ENCODE measurements around the gene XDH.

XDH gene

DNA sequence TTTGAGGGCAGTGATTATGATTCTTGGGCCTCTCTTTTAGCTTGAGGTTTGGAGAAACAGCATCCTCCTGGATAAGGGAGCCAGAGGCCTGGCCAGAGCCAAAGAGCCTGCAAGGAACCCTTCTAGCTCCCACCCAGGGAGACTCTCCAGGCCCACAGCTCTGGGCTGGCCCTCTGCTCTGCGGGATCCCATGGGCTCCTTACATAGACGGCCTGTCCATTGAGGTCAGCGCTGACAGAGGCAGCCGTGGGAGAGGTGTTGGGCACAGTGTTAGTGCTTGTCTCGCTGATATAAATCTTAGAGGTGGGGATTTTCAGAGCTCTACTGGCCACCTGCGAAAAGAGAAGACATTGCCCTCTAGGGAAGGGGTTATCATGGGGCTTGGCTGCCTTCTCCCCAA, 67.2 kb downstream of the XDH start:
- H3K9ac ChIP-seq (ENCODE audit: low read depth, low read length) = no peak overlapping the region
- H3K9me3 ChIP-seq (ENCODE audit: control insufficient read depth, insufficient read depth, low read length) = no peaks in the 10 kb centered on the region
- no peaks in the 10 kb centered on the region for H3K27me3 ChIP-seq (ENCODE audit: control insufficient read depth, insufficient read depth, low read length)
- H3K4me3 ChIP-seq (ENCODE audit: low read depth, low read length) = no peak overlapping the region
- H3K27ac ChIP-seq (ENCODE audit: low read depth, low read length) = no peak overlapping the region
- H3K4me1 ChIP-seq (ENCODE audit: control insufficient read depth, insufficient read depth, low read length) = no peaks in the 10 kb centered on the region
- H3K36me3 ChIP-seq (ENCODE audit: control insufficient read depth, insufficient read depth, low read length) = 0 out of 2 replicates have a peak, but pooled peaks cover 3% of the 10 kb centered on the region

DNA sequence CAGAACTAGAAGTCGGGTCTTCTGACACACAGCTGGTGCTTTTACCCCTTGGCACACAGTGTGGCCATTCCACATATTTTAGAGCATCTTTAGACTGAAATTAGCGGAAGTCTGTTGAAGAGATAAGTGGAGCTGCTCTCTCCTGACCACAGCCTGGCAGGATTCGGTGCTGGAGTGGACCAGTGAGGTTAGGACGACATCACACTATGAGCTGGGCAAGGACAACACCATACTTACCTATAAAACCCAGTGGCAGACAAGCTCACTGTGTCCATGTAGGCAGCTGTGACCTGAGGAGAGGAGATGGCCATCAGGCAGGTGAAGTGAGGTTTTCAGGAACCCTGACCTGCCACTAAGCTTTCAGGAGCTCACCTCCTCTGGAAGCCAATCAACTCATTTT, 70.1 kb downstream of the XDH start:
- no peaks in the 10 kb centered on the region for H3K4me1 ChIP-seq (ENCODE audit: control insufficient read depth, insufficient read depth, low read length)
- no peak overlapping the region for H3K4me3 ChIP-seq (ENCODE audit: low read depth, low read length)
- H3K9ac ChIP-seq (ENCODE audit: low read depth, low read length) = no peak overlapping the region
- 0 out of 2 replicates have a peak, but pooled peaks cover 3% of the 10 kb centered on the region for H3K36me3 ChIP-seq (ENCODE audit: control insufficient read depth, insufficient read depth, low read length)
- no peaks in the 10 kb centered on the region for H3K9me3 ChIP-seq (ENCODE audit: control insufficient read depth, insufficient read depth, low read length)
- no peaks in the 10 kb centered on the region for H3K27me3 ChIP-seq (ENCODE audit: control insufficient read depth, insufficient read depth, low read length)
- no peak overlapping the region for H3K27ac ChIP-seq (ENCODE audit: low read depth, low read length)

- no peak overlapping the region for H3K9ac ChIP-seq (ENCODE audit: low read depth, low read length)
- no peaks in the 10 kb centered on the region for H3K36me3 ChIP-seq (ENCODE audit: control insufficient read depth, insufficient read depth, low read length)
- H3K27ac ChIP-seq (ENCODE audit: low read depth, low read length) = no peak overlapping the region
- no peaks in the 10 kb centered on the region for H3K4me1 ChIP-seq (ENCODE audit: control insufficient read depth, insufficient read depth, low read length)
- H3K9me3 ChIP-seq (ENCODE audit: control insufficient read depth, insufficient read depth, low read length) = no peaks in the 10 kb centered on the region
- no peaks in the 10 kb centered on the region for H3K27me3 ChIP-seq (ENCODE audit: control insufficient read depth, insufficient read depth, low read length)
- no peak overlapping the region for H3K4me3 ChIP-seq (ENCODE audit: low read depth, low read length)
Measured at GRCh38 chr2:31341351-31341750, 73.2 kb downstream of the XDH start.

GRCh38 chr2:31339696-31340095, 74.8 kb downstream of the XDH start:
- H3K36me3 ChIP-seq (ENCODE audit: control insufficient read depth, insufficient read depth, low read length) = no peaks in the 10 kb centered on the region
- H3K9me3 ChIP-seq (ENCODE audit: control insufficient read depth, insufficient read depth, low read length) = no peaks in the 10 kb centered on the region
- no peaks in the 10 kb centered on the region for H3K27me3 ChIP-seq (ENCODE audit: control insufficient read depth, insufficient read depth, low read length)
- H3K27ac ChIP-seq (ENCODE audit: low read depth, low read length) = no peak overlapping the region
- no peak overlapping the region for H3K4me3 ChIP-seq (ENCODE audit: low read depth, low read length)
- H3K9ac ChIP-seq (ENCODE audit: low read depth, low read length) = no peak overlapping the region
- H3K4me1 ChIP-seq (ENCODE audit: control insufficient read depth, insufficient read depth, low read length) = no peaks in the 10 kb centered on the region

DNA sequence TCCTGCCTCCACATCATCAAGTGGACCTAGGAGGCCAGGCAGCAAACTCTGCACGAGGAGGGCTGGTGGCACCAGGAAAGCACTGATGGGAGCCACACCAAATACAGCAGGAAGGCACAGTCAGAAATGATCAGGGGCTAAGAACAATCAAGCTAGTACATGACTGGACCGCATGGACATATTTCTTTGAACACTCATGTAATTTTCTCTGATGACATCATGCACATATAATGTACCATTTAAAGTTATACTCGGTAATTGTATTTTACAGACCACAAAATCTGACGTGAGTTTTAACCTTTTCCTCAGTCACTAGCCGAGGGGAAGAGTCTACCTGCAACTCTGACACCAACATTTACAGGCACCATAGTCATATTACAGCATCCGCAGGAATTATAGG, 76.7 kb downstream of the XDH start:
- no peak overlapping the region for H3K27ac ChIP-seq (ENCODE audit: low read depth, low read length)
- H3K27me3 ChIP-seq (ENCODE audit: control insufficient read depth, insufficient read depth, low read length) = no peaks in the 10 kb centered on the region
- H3K9ac ChIP-seq (ENCODE audit: low read depth, low read length) = no peak overlapping the region
- no peak overlapping the region for H3K4me3 ChIP-seq (ENCODE audit: low read depth, low read length)
- H3K4me1 ChIP-seq (ENCODE audit: control insufficient read depth, insufficient read depth, low read length) = peaks cover 6% of the 10 kb centered on the region
- H3K9me3 ChIP-seq (ENCODE audit: control insufficient read depth, insufficient read depth, low read length) = no peaks in the 10 kb centered on the region
- H3K36me3 ChIP-seq (ENCODE audit: control insufficient read depth, insufficient read depth, low read length) = no peaks in the 10 kb centered on the region

DNA sequence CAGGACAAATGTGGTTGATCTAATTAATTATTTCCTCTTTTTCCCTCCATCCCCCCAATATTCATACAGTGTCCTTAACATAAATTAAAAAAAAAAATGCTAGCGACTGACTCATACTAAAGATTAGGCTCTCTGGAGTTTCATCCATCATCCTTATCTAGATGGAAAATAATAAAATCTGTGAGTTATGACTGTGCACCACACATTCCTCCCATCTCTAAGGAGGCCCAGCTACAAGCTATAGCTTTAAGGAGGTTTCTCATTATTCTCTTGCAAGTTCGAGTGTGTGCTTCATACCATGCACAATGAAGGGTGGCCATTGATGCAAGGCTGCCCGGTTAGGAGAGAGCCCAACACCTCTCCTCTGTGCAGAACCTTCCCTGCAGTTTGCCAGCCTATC, 77.3 kb downstream of the XDH start:
- Histone ChIP-seq H3K4me3 (ENCODE audit: low read depth, low read length) (no peak overlapping the region), H3K4me1 (ENCODE audit: control insufficient read depth, insufficient read depth, low read length) (peaks cover 7% of the 10 kb centered on the region), H3K27me3 (ENCODE audit: control insufficient read depth, insufficient read depth, low read length) (no peaks in the 10 kb centered on the region), H3K9ac (ENCODE audit: low read depth, low read length) (no peak overlapping the region), H3K27ac (ENCODE audit: low read depth, low read length) (no peak overlapping the region), H3K36me3 (ENCODE audit: control insufficient read depth, insufficient read depth, low read length) (no peaks in the 10 kb centered on the region), H3K9me3 (ENCODE audit: control insufficient read depth, insufficient read depth, low read length) (no peaks in the 10 kb centered on the region)

GRCh38 chr2:31335921-31336585, 78.5 kb downstream of the XDH start:
- no peaks in the 10 kb centered on the region for H3K36me3 ChIP-seq (ENCODE audit: control insufficient read depth, insufficient read depth, low read length)
- no peaks in the 10 kb centered on the region for H3K27me3 ChIP-seq (ENCODE audit: control insufficient read depth, insufficient read depth, low read length)
- H3K4me1 ChIP-seq (ENCODE audit: control insufficient read depth, insufficient read depth, low read length) = peaks cover 7% of the 10 kb centered on the region
- H3K27ac ChIP-seq (ENCODE audit: low read depth, low read length) = no peak overlapping the region
- no peak overlapping the region for H3K9ac ChIP-seq (ENCODE audit: low read depth, low read length)
- no peak overlapping the region for H3K4me3 ChIP-seq (ENCODE audit: low read depth, low read length)
- H3K9me3 ChIP-seq (ENCODE audit: control insufficient read depth, insufficient read depth, low read length) = no peaks in the 10 kb centered on the region

- Histone ChIP-seq H3K9ac (ENCODE audit: low read depth, low read length) (no peak overlapping the region), H3K27me3 (ENCODE audit: control insufficient read depth, insufficient read depth, low read length) (no peaks in the 10 kb centered on the region), H3K4me3 (ENCODE audit: low read depth, low read length) (no peak overlapping the region), H3K4me1 (ENCODE audit: control insufficient read depth, insufficient read depth, low read length) (peaks cover 7% of the 10 kb centered on the region), H3K9me3 (ENCODE audit: control insufficient read depth, insufficient read depth, low read length) (no peaks in the 10 kb centered on the region), H3K36me3 (ENCODE audit: control insufficient read depth, insufficient read depth, low read length) (no peaks in the 10 kb centered on the region), H3K27ac (ENCODE audit: low read depth, low read length) (no peak overlapping the region)
Measured at GRCh38 chr2:31334311-31335026, 80.1 kb downstream of the XDH start.

- no peak overlapping the region for H3K27ac ChIP-seq (ENCODE audit: low read depth, low read length)
- peaks cover 7% of the 10 kb centered on the region for H3K4me1 ChIP-seq (ENCODE audit: control insufficient read depth, insufficient read depth, low read length)
- H3K4me3 ChIP-seq (ENCODE audit: low read depth, low read length) = no peak overlapping the region
- H3K27me3 ChIP-seq (ENCODE audit: control insufficient read depth, insufficient read depth, low read length) = no peaks in the 10 kb centered on the region
- H3K9me3 ChIP-seq (ENCODE audit: control insufficient read depth, insufficient read depth, low read length) = no peaks in the 10 kb centered on the region
- H3K36me3 ChIP-seq (ENCODE audit: control insufficient read depth, insufficient read depth, low read length) = no peaks in the 10 kb centered on the region
- no peak overlapping the region for H3K9ac ChIP-seq (ENCODE audit: low read depth, low read length)
Measured at GRCh38 chr2:31333527-31334183, 80.9 kb downstream of the XDH start.

DNA sequence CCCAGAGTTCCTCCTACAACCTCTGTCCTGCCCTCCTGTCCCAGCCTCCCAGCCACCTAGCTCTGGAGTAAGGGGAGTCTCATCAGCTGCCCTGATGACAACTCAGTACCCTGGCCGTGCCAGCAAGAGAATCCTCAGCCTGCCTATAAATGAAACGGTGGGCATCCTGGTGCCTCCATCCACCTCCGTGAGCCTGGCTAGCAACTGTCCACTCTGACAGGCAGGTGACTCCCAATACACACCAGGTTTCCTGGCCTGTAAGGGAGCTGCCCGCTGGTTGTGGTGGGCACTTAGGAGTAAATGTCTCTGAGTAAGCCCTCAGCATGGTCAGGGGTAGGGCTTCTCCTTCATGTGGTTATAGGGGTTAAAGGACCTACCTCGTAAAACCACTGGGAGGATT, 81.5 kb downstream of the XDH start:
- Histone ChIP-seq H3K9ac (ENCODE audit: low read depth, low read length) (no peak overlapping the region), H3K27me3 (ENCODE audit: control insufficient read depth, insufficient read depth, low read length) (no peaks in the 10 kb centered on the region), H3K9me3 (ENCODE audit: control insufficient read depth, insufficient read depth, low read length) (no peaks in the 10 kb centered on the region), H3K4me3 (ENCODE audit: low read depth, low read length) (no peak overlapping the region), H3K27ac (ENCODE audit: low read depth, low read length) (no peak overlapping the region), H3K36me3 (ENCODE audit: control insufficient read depth, insufficient read depth, low read length) (no peaks in the 10 kb centered on the region), H3K4me1 (ENCODE audit: control insufficient read depth, insufficient read depth, low read length) (peaks cover 7% of the 10 kb centered on the region)

GRCh38 chr2:31332521-31332920, 82.0 kb downstream of the XDH start:
- H3K9ac ChIP-seq (ENCODE audit: low read depth, low read length) = no peak overlapping the region
- H3K4me1 ChIP-seq (ENCODE audit: control insufficient read depth, insufficient read depth, low read length) = peaks cover 7% of the 10 kb centered on the region

More at GRCh38 chr2:31332521-31332920, 82.0 kb downstream of the XDH start:
- H3K9me3 ChIP-seq (ENCODE audit: control insufficient read depth, insufficient read depth, low read length) = no peaks in the 10 kb centered on the region
- H3K27me3 ChIP-seq (ENCODE audit: control insufficient read depth, insufficient read depth, low read length) = no peaks in the 10 kb centered on the region
- H3K4me3 ChIP-seq (ENCODE audit: low read depth, low read length) = no peak overlapping the region
- H3K27ac ChIP-seq (ENCODE audit: low read depth, low read length) = no peak overlapping the region
- H3K36me3 ChIP-seq (ENCODE audit: control insufficient read depth, insufficient read depth, low read length) = no peaks in the 10 kb centered on the region
